Upper lobe of left lung (tissue), 6 donors: ENCODE data around the gene GAL3ST2. TPM values are rescaled to one million over a fixed set of nuclear protein-coding genes. Genes with fewer than 3 reads are reported as not detected.
"Not testable (repeated sequence)": the region's sequence is repeated elsewhere in the genome, so short reads cannot be mapped to it uniquely, and the experiment has no call there.

Experiments used
- ATAC-seq, 2 donors: fragments of 200-7000 bp; cut with Tn5 transposase; one replicate each; pipeline ENCODE4 v1.9.1; 2022; ENCODE audit warnings: mild to moderate bottlenecking in 2 of 2, moderate library complexity in 2 of 2; ENCODE audit not compliant: low FRiP score in 2 of 2
- DNase-seq, 2 donors: peaks; one replicate each; pipeline ENCODE4 v3.0.0-alpha.2; 2019 to 2020
- H3K27ac ChIP-seq, 4 donors: fragments of 200-600 bp; sonication (generic); one replicate each; pipeline ENCODE4 v1.5.1; 2016 to 2019
- H3K27me3 ChIP-seq, 4 donors: fragments of 200-600 bp; sonication (generic); one replicate each; pipeline ENCODE4 v1.5.1; 2017 to 2019
- H3K36me3 ChIP-seq, 4 donors: fragments of 200-600 bp; sonication (generic); one replicate each; pipeline ENCODE4 v1.5.1; 2016 to 2019
- H3K4me1 ChIP-seq, 4 donors: fragments of 200-600 bp; sonication (generic); one replicate each; pipeline ENCODE4 v1.5.1; 2018 to 2019
- H3K4me3 ChIP-seq, 4 donors: fragments of 200-600 bp; sonication (generic); one replicate each; pipeline ENCODE4 v1.5.1; 2017 to 2019; ENCODE audit warnings: mild to moderate bottlenecking in 2 of 4, moderate library complexity in 1 of 4
- H3K9me3 ChIP-seq, 4 donors: fragments of 200-600 bp; sonication (generic); one replicate each; pipeline ENCODE4 v1.5.1; 2018 to 2019
- CTCF ChIP-seq, 6 experiments: fragments of 450-650 bp in 4 of 6; fragments of 200-600 bp in 2 of 6; sonication (generic) in 2 of 6; IDR thresholded peaks; one replicate each; pipeline ENCODE4 v1.5.1; 2016 to 2019; ENCODE audit warnings: antibody characterized with exemption in 6 of 6
- EP300 ChIP-seq, 4 donors: sonication (generic); formaldehyde crosslinking; IDR thresholded peaks; one replicate each; pipeline ENCODE4 v1.5.1; 2017; ENCODE audit warnings: antibody characterized with exemption in 4 of 4, control low read depth in 2 of 4
- POLR2A ChIP-seq, 4 donors: fragments of 450-650 bp; IDR thresholded peaks; one replicate each; pipeline ENCODE4 v1.5.1; 2016 to 2017; ENCODE audit warnings: antibody characterized with exemption in 4 of 4, mild to moderate bottlenecking in 2 of 4
- POLR2AphosphoS5 ChIP-seq, 2 donors: sonication (generic); formaldehyde crosslinking; IDR thresholded peaks; one replicate each; pipeline ENCODE4 v1.5.1; 2017; ENCODE audit warnings: antibody characterized with exemption in 2 of 2
- WGBS, 2 donors: methylation state at CpG; one replicate each; pipeline ENCODE4 v1.1.5; 2017 to 2018; 5-methylcytosine and 5-hydroxymethylcytosine counted together
- total RNA-seq, 6 donors: library from RNA; depleted of rRNA in 4 of 6; stranded (reverse); fragments of >200 nt in 4 of 6; gene quantifications; one replicate each; pipeline versions ENCODE4 v1.1.0 to v1.2.1, GENCODE V29; 2016 to 2021
- donor health status: DM: no; HTN: no; CAD: no; lungs with moderate emphysema.
- donor health status: DM: no; HTN: yes; CAD: no; lungs with severe emphysema.

GAL3ST2 gene
- total RNA-seq, 6 donors from 2014 or later = 0.59 to 2.1 (median 0.91) TPM; not detected in 3

- peaks cover 0 to 20% (median 4%) of the 10 kb centered on the region in 4 donors for H3K4me1 ChIP-seq
- WGBS, 2 donors = 68 to 79% methylated on average over 16 to 24 of the region's 25 CpGs
- no peak overlapping the region for H3K4me3 ChIP-seq
- H3K27me3 ChIP-seq = no peaks in the 10 kb centered on the region
- TF ChIP-seq POLR2A (IDR thresholded peaks at IDR 0.05) (no peak), POLR2AphosphoS5 (IDR thresholded peaks at IDR 0.05) (no peak), CTCF (IDR thresholded peaks at IDR 0.05) (no peak), EP300 (IDR thresholded peaks at IDR 0.05) (no peak)
- H3K36me3 ChIP-seq = no peaks in the 10 kb centered on the region
- no peak overlapping the region for H3K27ac ChIP-seq
- H3K9me3 ChIP-seq = no peaks in the 10 kb centered on the region
- ATAC-seq (no peak), DNase-seq (peak; percentile 7 to 78)
Measured at GRCh38 chr2:241818229-241818942, 41.8 kb downstream of the GAL3ST2 start.

- no peaks in the 10 kb centered on the region for H3K27me3 ChIP-seq
- DNase-seq (peak in 1 of 2 donors; percentile 15), ATAC-seq (no peak)
- 72 to 91% methylated on average over 9 to 10 of the region's 10 CpGs for WGBS, 2 donors
- no peak overlapping the region for H3K27ac ChIP-seq
- no peaks in the 10 kb centered on the region for H3K9me3 ChIP-seq
- H3K4me3 ChIP-seq = no peak overlapping the region
- TF ChIP-seq CTCF (IDR thresholded peaks at IDR 0.05) = no peak
- TF ChIP-seq POLR2A (IDR thresholded peaks at IDR 0.05) = no peak
- TF ChIP-seq POLR2AphosphoS5 (IDR thresholded peaks at IDR 0.05) = no peak
- TF ChIP-seq EP300 (IDR thresholded peaks at IDR 0.05) = no peak
- no peaks in the 10 kb centered on the region for H3K36me3 ChIP-seq
- H3K4me1 ChIP-seq = peaks cover 0 to 20% (median 4%) of the 10 kb centered on the region in 4 donors
Measured at GRCh38 chr2:241818943-241819270, 42.3 kb downstream of the GAL3ST2 start.

- peaks cover 0 to 20% (median 4%) of the 10 kb centered on the region in 4 donors for H3K4me1 ChIP-seq
- ATAC-seq = not testable (repeated sequence)
Measured at GRCh38 chr2:241819947-241820624, 43.5 kb downstream of the GAL3ST2 start.

GRCh38 chr2:241820625-241821384 lies 44.2 kb downstream of the GAL3ST2 start:
- no peaks in the 10 kb centered on the region for H3K27me3 ChIP-seq
- no peaks in the 10 kb centered on the region for H3K36me3 ChIP-seq
- H3K27ac ChIP-seq = no peak overlapping the region
- TF ChIP-seq CTCF (IDR thresholded peaks at IDR 0.05) (no peak), POLR2A (IDR thresholded peaks at IDR 0.05) (no peak), POLR2AphosphoS5 (IDR thresholded peaks at IDR 0.05) (no peak), EP300 (IDR thresholded peaks at IDR 0.05) (no peak)
- no peak overlapping the region for H3K4me3 ChIP-seq
- no peak for ATAC-seq
- 86 to 90% methylated on average over 27 to 30 of the region's 31 CpGs for WGBS, 2 donors
- H3K9me3 ChIP-seq = no peaks in the 10 kb centered on the region
- peaks cover 0 to 20% (median 4%) of the 10 kb centered on the region in 4 donors for H3K4me1 ChIP-seq
- peak in 1 of 2 donors; percentile 72 for DNase-seq

More at GRCh38 chr2:241819947-241820624, 43.5 kb downstream of the GAL3ST2 start:
- not testable (repeated sequence) for H3K9me3 ChIP-seq, H3K36me3 ChIP-seq, H3K4me3 ChIP-seq, H3K27ac ChIP-seq, H3K27me3 ChIP-seq
- WGBS, 2 donors = 86 to 89% methylated on average over 14 to 27 of the region's 27 CpGs
- DNase-seq = peak; percentile 10 to 40
